Activated T-cell treated with anti-CD3 and anti-CD28 coated beads, Interleukin-2, amount 50 U/mL, for 24 hours (primary cell): Measurements from ENCODE around the gene DCAF4L1.
A peak's percentile ranks its signal among the peaks of the same experiment; 100 is the strongest.

Experiments used
- DNase-seq: peaks from one replicate; pipeline ENCODE4 v3.0.0-alpha.2; 2020
- H3K27ac Mint-ChIP-seq: 2 replicates; pipeline ENCODE4 v1.8.0; 2020; ENCODE audit warnings: mild to moderate bottlenecking, mixed read lengths
- H3K27me3 Mint-ChIP-seq: 2 replicates; pipeline ENCODE4 v1.8.0; 2020; ENCODE audit warnings: mixed read lengths
- H3K36me3 Mint-ChIP-seq: 2 replicates; pipeline ENCODE4 v1.8.0; 2020; ENCODE audit warnings: low read depth, mixed read lengths
- H3K4me1 Mint-ChIP-seq: 2 replicates; pipeline ENCODE4 v1.8.0; 2020; ENCODE audit warnings: low read depth, mixed read lengths
- H3K4me3 Mint-ChIP-seq: 2 replicates; pipeline ENCODE4 v1.8.0; 2020; ENCODE audit warnings: mild to moderate bottlenecking, moderate library complexity, mixed read lengths
- H3K9me3 Mint-ChIP-seq: 2 replicates; pipeline ENCODE4 v1.8.0; 2020; ENCODE audit warnings: mixed read lengths

The DCAF4L1 gene

DNA sequence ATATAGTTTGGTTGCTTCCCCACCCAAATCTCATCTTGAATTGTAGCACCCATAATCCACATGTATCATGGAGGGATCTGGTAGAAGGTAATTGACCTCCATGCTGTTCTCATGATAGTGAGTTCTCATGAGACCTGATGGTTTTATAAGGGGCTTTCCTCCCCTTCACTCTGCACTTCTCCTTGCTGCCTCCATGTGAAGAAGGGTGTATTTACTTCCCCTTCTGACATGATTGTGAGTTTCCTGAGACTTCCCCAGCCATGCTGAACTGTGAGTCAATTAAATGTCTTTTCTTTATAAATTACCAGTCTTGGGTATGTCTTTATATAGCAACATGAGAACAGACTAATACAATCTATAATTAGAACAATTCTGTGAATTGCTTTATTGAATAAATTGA lies 11.9 kb upstream of the DCAF4L1 start:
- H3K9me3 Mint-ChIP-seq: peaks cover 15% of the 10 kb centered on the region
- H3K27ac Mint-ChIP-seq: no peak overlapping the region
- DNase-seq: no peak
- H3K27me3 Mint-ChIP-seq: peaks cover 7% of the 10 kb centered on the region
- H3K36me3 Mint-ChIP-seq: peaks cover 8% of the 10 kb centered on the region
- H3K4me3 Mint-ChIP-seq: no peak overlapping the region
- no peaks in the 10 kb centered on the region for H3K4me1 Mint-ChIP-seq

- no peak overlapping the region for H3K27ac Mint-ChIP-seq
- H3K36me3 Mint-ChIP-seq: no peaks in the 10 kb centered on the region
- H3K4me1 Mint-ChIP-seq: peaks cover 5% of the 10 kb centered on the region
- peaks cover 10% of the 10 kb centered on the region for H3K27me3 Mint-ChIP-seq
- no peaks in the 10 kb centered on the region for H3K9me3 Mint-ChIP-seq
- no peak overlapping the region for H3K4me3 Mint-ChIP-seq
- DNase-seq: no peak
These were observed 6.2 kb upstream of the DCAF4L1 start for GRCh38 chr4:41975341-41975740.

DNA sequence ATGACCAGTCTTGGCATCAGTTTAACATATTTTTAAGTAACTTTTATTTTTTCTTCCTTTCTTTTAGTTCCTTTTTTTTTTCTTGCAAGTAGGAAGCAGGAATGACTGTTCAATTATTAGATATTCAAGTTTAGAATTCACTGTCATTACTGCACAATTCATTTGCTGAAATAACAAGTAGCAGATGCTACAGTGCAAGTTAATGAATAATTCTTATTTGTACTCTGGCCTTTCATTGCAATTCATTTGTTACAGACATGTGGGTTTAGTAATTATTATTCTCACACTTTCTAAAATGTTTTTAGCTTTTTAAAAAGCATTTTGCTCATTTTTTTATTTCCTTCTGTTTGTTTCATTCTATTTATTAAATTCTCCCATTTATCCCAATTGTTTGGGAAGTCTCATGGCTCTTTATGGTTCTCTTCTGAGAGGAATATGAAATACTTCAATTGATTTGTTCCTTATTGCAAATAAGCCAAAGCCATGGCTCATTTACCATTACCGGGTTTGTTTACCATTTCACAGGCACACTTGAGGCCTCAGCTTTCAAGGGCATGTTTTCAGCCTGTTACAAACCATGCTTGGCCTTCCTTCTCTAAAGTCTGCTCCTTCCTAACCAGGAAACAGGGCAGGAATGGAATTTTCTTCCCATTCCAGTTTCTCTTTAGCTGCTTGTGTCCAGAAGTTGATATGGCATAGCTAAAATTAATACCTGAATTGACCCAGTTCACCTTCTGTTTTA lies 4.6 kb upstream of the DCAF4L1 start:
- Mint-ChIP-seq H3K4me3 (no peak overlapping the region), H3K4me1 (peaks cover 5% of the 10 kb centered on the region), H3K27me3 (peaks cover 8% of the 10 kb centered on the region), H3K27ac (no peak overlapping the region), H3K9me3 (no peaks in the 10 kb centered on the region), H3K36me3 (no peaks in the 10 kb centered on the region)
- DNase-seq: no peak

GRCh38 chr4:41977709-41978108 lies 3.8 kb upstream of the DCAF4L1 start:
- no peak for DNase-seq
- no peaks in the 10 kb centered on the region for H3K9me3 Mint-ChIP-seq
- peaks cover 5% of the 10 kb centered on the region for H3K4me1 Mint-ChIP-seq
- H3K27ac Mint-ChIP-seq: no peak overlapping the region
- no peaks in the 10 kb centered on the region for H3K36me3 Mint-ChIP-seq
- H3K27me3 Mint-ChIP-seq: peaks cover 3% of the 10 kb centered on the region
- no peak overlapping the region for H3K4me3 Mint-ChIP-seq

- H3K9me3 Mint-ChIP-seq: no peaks in the 10 kb centered on the region
- peaks cover 3% of the 10 kb centered on the region for H3K27me3 Mint-ChIP-seq
- no peaks in the 10 kb centered on the region for H3K36me3 Mint-ChIP-seq
- H3K4me3 Mint-ChIP-seq: no peak overlapping the region
- no peak overlapping the region for H3K27ac Mint-ChIP-seq
- no peak for DNase-seq
- no peaks in the 10 kb centered on the region for H3K4me1 Mint-ChIP-seq
These were observed 1.2 kb downstream of the DCAF4L1 start for GRCh38 chr4:41982716-41983115.

GRCh38 chr4:41985151-41985550 lies 3.6 kb downstream of the DCAF4L1 start:
- no peak for DNase-seq
- H3K4me1 Mint-ChIP-seq: peaks cover 10% of the 10 kb centered on the region
- H3K9me3 Mint-ChIP-seq: no peaks in the 10 kb centered on the region
- no peak overlapping the region for H3K27ac Mint-ChIP-seq
- H3K27me3 Mint-ChIP-seq: no peaks in the 10 kb centered on the region
- no peak overlapping the region for H3K4me3 Mint-ChIP-seq
- peaks cover 3% of the 10 kb centered on the region for H3K36me3 Mint-ChIP-seq

GRCh38 chr4:41989994-41990364 lies 8.4 kb downstream of the DCAF4L1 start:
- H3K4me3 Mint-ChIP-seq: peak overlapping the region; percentile 97
- H3K36me3 Mint-ChIP-seq: peaks cover 18% of the 10 kb centered on the region
- DNase-seq: no peak
- H3K9me3 Mint-ChIP-seq: no peaks in the 10 kb centered on the region
- H3K4me1 Mint-ChIP-seq: peaks cover 32% of the 10 kb centered on the region
- peak overlapping the region; percentile 95 for H3K27ac Mint-ChIP-seq
- no peaks in the 10 kb centered on the region for H3K27me3 Mint-ChIP-seq

DNA sequence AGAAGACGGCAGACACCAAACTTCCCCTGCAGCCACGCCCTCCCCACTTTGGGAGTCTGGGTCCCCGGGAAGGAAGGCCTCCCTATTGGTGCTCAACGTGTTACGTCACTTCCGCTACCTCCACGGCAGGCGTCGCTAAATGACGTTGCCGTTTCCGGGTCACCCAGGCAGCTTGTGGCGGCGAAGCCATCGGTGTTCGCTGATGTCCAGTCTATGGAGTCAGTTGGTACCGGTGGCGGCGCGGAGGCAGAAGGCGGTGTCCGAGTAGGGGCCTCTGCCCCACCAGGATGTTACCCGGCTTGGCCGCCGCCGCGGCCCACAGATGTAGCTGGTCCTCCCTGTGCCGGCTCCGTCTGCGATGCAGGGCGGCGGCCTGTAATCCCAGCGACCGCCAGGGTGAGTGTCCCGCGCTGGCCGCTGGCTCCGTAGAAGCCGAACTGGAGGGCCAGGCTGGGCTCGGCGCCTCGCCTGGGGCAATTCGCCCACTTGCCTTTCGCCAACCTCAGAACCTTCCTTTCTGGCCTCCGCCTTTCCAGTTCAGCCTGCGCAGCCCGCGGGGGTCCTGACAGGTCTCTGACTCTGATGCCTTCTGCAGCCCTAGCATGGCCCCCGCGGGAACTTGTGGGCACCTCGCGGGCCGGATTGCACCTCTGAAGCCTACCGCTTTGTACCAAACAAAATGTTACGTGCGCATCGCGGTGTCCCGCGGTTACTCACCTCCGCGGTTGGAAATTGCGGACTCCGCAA lies 9.0 kb downstream of the DCAF4L1 start, which contains the start of gene SLC30A9:
Gene SLC30A9, plus strand, starts transcription at position 166 of the 747 bp plus-strand sequence. Its CDS starts 122 bp downstream, at position 288.
- peak within 1 kb of the TSS; percentile 97 for H3K4me3 Mint-ChIP-seq
- H3K27ac Mint-ChIP-seq: peak within 1 kb of the TSS; percentile 95
- no peaks in the 10 kb centered on the region for H3K27me3 Mint-ChIP-seq
- H3K4me1 Mint-ChIP-seq: peaks cover 35% of the 10 kb centered on the region
- peaks cover 18% of the 10 kb centered on the region for H3K36me3 Mint-ChIP-seq
- DNase-seq: peak; percentile 93
- no peaks in the 10 kb centered on the region for H3K9me3 Mint-ChIP-seq

- no peaks in the 10 kb centered on the region for H3K9me3 Mint-ChIP-seq
- H3K27me3 Mint-ChIP-seq: no peaks in the 10 kb centered on the region
- H3K4me3 Mint-ChIP-seq: peak overlapping the region; percentile 97
- H3K36me3 Mint-ChIP-seq: peaks cover 21% of the 10 kb centered on the region
- no peak for DNase-seq
- peaks cover 38% of the 10 kb centered on the region for H3K4me1 Mint-ChIP-seq
- peak overlapping the region; percentile 14 for H3K27ac Mint-ChIP-seq
These were observed 10.6 kb downstream of the DCAF4L1 start for GRCh38 chr4:41991916-41992767.

GRCh38 chr4:41992967-41993857 lies 11.7 kb downstream of the DCAF4L1 start:
- Mint-ChIP-seq H3K4me3 (no peak overlapping the region), H3K9me3 (no peaks in the 10 kb centered on the region), H3K27ac (no peak overlapping the region), H3K27me3 (no peaks in the 10 kb centered on the region), H3K4me1 (peaks cover 43% of the 10 kb centered on the region), H3K36me3 (peaks cover 27% of the 10 kb centered on the region)
- no peak for DNase-seq

DNA sequence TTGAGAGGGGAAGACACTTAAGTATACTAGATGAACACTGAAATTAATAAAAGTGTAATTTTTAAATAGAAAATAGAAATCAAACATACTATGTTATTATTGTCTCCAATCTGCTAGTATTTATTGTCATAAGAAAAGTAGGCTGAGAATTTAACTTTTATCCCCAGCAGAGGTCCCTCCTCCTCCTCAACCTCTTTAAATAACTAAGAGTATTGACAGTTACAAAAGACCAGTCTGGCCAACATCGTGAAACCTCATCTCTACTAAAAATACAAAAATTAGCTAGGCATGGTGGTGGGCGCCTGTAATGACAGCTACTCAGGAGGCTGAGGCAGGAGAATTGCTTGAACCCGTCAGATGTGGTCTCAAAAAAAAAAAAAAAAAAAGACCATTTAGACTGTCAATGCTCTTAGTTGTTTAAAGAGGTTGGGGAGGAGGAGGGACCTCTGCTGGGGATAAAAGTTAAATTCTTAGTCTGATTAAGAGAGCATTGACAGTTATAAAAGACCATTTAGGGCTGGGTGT lies 13.0 kb downstream of the DCAF4L1 start:
- no peak for DNase-seq

GRCh38 chr4:41998019-41998418 lies 16.5 kb downstream of the DCAF4L1 start:
- H3K27me3 Mint-ChIP-seq: no peaks in the 10 kb centered on the region
- peaks cover 42% of the 10 kb centered on the region for H3K36me3 Mint-ChIP-seq
- peaks cover 28% of the 10 kb centered on the region for H3K4me1 Mint-ChIP-seq
- no peak for DNase-seq
- H3K27ac Mint-ChIP-seq: no peak overlapping the region
- H3K4me3 Mint-ChIP-seq: no peak overlapping the region
- H3K9me3 Mint-ChIP-seq: no peaks in the 10 kb centered on the region

More for the DNA sequence above, 13.0 kb downstream of the DCAF4L1 start:
- no peaks in the 10 kb centered on the region for H3K27me3 Mint-ChIP-seq
- H3K27ac Mint-ChIP-seq: no peak overlapping the region
- peaks cover 42% of the 10 kb centered on the region for H3K4me1 Mint-ChIP-seq
- H3K9me3 Mint-ChIP-seq: no peaks in the 10 kb centered on the region
- H3K36me3 Mint-ChIP-seq: peaks cover 37% of the 10 kb centered on the region
- no peak overlapping the region for H3K4me3 Mint-ChIP-seq

GRCh38 chr4:41999321-41999720 lies 17.8 kb downstream of the DCAF4L1 start:
- Mint-ChIP-seq H3K27me3 (no peaks in the 10 kb centered on the region), H3K9me3 (no peaks in the 10 kb centered on the region), H3K36me3 (peaks cover 54% of the 10 kb centered on the region), H3K4me1 (peaks cover 37% of the 10 kb centered on the region), H3K4me3 (no peak overlapping the region), H3K27ac (no peak overlapping the region)
- DNase-seq: no peak
